Calu3 (cell line): ENCODE data around the gene DUSP22. TPM values are rescaled to one million over a fixed set of nuclear protein-coding genes. Genes with fewer than 3 reads are reported as not detected.

Source experiments
- BruUV-seq: library from RNA; stranded (reverse); fragments of 400-500 nt; replicated peaks from 2 replicates; lab custom pipeline; 2021; lab: Mats Ljungman, UMichigan
- CTCF ChIA-PET: fragments of 300-600 bp; sonication (Branson Sonifier 250); formaldehyde crosslinking; loops from one replicate; lab custom pipeline; 2022; ENCODE audit warnings: antibody characterized with exemption; lab: Charles Lee
- DNase-seq: peaks from one replicate; pipeline ENCODE4 v3.0.0; 2022
- H3K27ac Mint-ChIP-seq: one replicate; pipeline ENCODE4 v1.8.0; 2022; ENCODE audit warnings: mixed read lengths; ENCODE audit not compliant: unreplicated experiment
- H3K27me3 Mint-ChIP-seq: one replicate; pipeline ENCODE4 v1.8.0; 2022; ENCODE audit warnings: mixed read lengths; ENCODE audit not compliant: unreplicated experiment
- H3K36me3 Mint-ChIP-seq: one replicate; pipeline ENCODE4 v1.8.0; 2022; ENCODE audit warnings: mild to moderate bottlenecking, moderate library complexity, mixed read lengths; ENCODE audit not compliant: insufficient read depth, unreplicated experiment
- H3K4me1 Mint-ChIP-seq: one replicate; pipeline ENCODE4 v1.8.0; 2022; ENCODE audit warnings: mild to moderate bottlenecking, low read depth, mixed read lengths; ENCODE audit not compliant: unreplicated experiment
- H3K4me3 Mint-ChIP-seq: one replicate; pipeline ENCODE4 v1.8.0; 2022; ENCODE audit warnings: mild to moderate bottlenecking, low read depth, moderate library complexity, mixed read lengths; ENCODE audit not compliant: unreplicated experiment
- H3K9me3 Mint-ChIP-seq: one replicate; pipeline ENCODE4 v1.8.0; 2022; ENCODE audit warnings: low read depth, mixed read lengths; ENCODE audit not compliant: unreplicated experiment
- intact Hi-C: fragments of 100-400 bp; cut with micrococcal nuclease; formaldehyde crosslinking; loops from one replicate; pipeline ENCODE4 v1.10.0; 2022; ENCODE audit not compliant: unreplicated experiment
- total RNA-seq: library from RNA; stranded (reverse); gene quantifications from 2 replicates; pipeline ENCODE4 v1.2.3, GENCODE V29; 2022
- TF ChIP-seq, protein P1 (sequence below): fragments of 200-600 bp; IDR thresholded peaks from one replicate; pipeline ENCODE4 v1.8.0; 2022; ENCODE audit warnings: antibody characterized with exemption; ENCODE audit not compliant: unreplicated experiment

The DUSP22 gene
- total RNA-seq, 1 experiment from 2014 or later: 14.7 TPM

DNA sequence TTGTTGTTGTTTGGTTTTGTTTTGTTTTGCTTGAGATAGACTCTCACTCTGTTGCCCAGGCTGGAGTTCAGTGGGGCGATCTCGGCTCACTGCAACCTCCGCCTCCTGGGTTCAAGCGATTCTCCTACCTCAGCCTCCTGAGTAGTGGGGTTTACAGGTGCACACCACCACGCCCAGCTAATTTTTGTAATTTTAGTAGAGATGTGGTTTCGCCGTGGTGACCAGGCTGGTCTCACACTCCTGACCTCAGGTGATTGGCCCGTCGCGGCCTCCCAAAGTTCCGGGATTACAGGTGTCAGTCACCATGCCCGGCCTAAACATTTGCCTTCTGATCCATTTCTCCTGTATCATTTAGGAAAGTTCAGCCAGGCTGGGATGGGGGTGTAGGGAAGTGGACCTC is 17.7 kb downstream of the DUSP22 start:
- no peaks in the 10 kb centered on the region for H3K36me3 Mint-ChIP-seq
- peaks cover 4% of the 10 kb centered on the region for H3K9me3 Mint-ChIP-seq
- intact Hi-C loops: no loop called here
- no peak overlapping the region for H3K27ac Mint-ChIP-seq
- H3K4me3 Mint-ChIP-seq: no peak overlapping the region
- CTCF ChIA-PET: no interaction called here
- no TSS peak for BruUV-seq
- H3K4me1 Mint-ChIP-seq: no peaks in the 10 kb centered on the region
- no peaks in the 10 kb centered on the region for H3K27me3 Mint-ChIP-seq
- TF ChIP-seq, protein P1, sequence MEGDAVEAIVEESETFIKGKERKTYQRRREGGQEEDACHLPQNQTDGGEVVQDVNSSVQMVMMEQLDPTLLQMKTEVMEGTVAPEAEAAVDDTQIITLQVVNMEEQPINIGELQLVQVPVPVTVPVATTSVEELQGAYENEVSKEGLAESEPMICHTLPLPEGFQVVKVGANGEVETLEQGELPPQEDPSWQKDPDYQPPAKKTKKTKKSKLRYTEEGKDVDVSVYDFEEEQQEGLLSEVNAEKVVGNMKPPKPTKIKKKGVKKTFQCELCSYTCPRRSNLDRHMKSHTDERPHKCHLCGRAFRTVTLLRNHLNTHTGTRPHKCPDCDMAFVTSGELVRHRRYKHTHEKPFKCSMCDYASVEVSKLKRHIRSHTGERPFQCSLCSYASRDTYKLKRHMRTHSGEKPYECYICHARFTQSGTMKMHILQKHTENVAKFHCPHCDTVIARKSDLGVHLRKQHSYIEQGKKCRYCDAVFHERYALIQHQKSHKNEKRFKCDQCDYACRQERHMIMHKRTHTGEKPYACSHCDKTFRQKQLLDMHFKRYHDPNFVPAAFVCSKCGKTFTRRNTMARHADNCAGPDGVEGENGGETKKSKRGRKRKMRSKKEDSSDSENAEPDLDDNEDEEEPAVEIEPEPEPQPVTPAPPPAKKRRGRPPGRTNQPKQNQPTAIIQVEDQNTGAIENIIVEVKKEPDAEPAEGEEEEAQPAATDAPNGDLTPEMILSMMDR: no peak
- no peak for DNase-seq

DNA sequence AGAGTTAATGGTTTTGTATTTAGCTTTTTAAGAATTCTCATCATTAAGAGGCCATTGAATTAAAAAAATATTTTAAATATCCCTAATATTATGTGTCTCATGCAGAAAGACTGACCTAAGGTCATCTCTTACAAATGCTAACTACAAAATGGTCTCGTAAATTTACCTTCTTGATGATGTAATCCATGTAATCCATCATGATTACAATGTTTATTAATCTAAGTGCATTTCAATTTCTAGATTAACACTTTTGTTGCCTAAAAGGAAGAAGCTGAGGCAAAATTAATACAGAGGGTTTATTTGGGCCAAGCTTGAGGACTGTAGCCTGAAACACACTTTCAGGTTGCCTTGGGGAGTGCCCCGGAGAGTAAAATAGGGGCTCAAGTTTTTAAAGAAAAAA is 18.4 kb downstream of the DUSP22 start:
- TF ChIP-seq, protein P1: no peak
- BruUV-seq: no TSS peak
- DNase-seq: no peak
- intact Hi-C loops: no loop called here
- no peak overlapping the region for H3K27ac Mint-ChIP-seq
- no peaks in the 10 kb centered on the region for H3K27me3 Mint-ChIP-seq
- CTCF ChIA-PET: no interaction called here
- no peaks in the 10 kb centered on the region for H3K4me1 Mint-ChIP-seq
- H3K36me3 Mint-ChIP-seq: no peaks in the 10 kb centered on the region
- H3K9me3 Mint-ChIP-seq: peaks cover 6% of the 10 kb centered on the region
- H3K4me3 Mint-ChIP-seq: no peak overlapping the region

DNA sequence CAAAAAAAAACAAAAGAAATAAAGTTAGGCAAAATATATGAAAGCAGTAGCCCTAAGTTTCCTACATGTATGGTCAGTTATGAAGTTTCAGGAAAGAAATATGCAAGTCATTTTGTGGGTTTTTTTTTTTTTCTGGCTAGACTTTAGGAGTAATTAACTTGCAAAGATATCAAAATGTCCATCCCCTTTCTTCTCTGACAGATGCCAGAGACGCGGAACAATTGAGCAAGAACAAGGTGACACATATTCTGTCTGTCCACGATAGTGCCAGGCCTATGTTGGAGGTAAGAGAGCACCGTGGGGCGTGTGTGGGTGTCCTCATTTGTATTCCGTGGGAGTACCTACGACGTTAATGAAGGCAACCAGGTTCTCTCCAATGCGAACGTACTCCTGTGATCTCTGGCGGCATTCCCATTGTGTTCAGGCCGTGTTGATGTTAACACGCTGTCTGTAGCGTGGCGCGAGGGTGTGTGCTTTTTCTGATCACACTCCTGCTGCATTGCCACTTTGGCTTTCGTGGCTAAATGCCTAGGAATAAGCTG is 19.5 kb downstream of the DUSP22 start:
- Mint-ChIP-seq H3K27ac (no peak overlapping the region), H3K36me3 (no peaks in the 10 kb centered on the region), H3K4me3 (no peak overlapping the region), H3K9me3 (peaks cover 7% of the 10 kb centered on the region), H3K27me3 (no peaks in the 10 kb centered on the region), H3K4me1 (no peaks in the 10 kb centered on the region)
- no peak for DNase-seq
- TF ChIP-seq, protein P1: no peak
- intact Hi-C loops: no loop called here
- BruUV-seq: no TSS peak
- CTCF ChIA-PET: no interaction called here

DNA sequence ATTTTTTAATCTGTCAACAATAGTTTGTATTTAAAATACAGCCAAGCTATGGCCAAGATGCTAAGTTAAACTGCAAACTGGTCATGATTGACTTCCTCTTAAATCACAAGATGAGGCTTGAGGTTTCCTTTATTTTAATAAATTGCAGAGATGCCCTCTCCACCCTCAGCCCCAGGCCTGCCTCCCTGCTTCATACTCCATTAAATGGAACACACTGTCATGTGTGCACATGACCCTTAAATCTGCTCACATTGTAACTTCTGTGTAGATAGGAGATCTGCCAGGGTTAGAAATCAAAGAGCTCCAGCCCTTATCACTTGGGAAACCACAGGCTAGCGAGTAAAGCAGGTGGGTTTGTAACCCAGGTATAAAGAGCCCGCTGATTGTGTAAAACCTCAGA is 20.8 kb downstream of the DUSP22 start:
- intact Hi-C loops: no loop called here
- CTCF ChIA-PET: no interaction called here
- no TSS peak for BruUV-seq
- DNase-seq: no peak
- TF ChIP-seq, protein P1: no peak
- peaks cover 7% of the 10 kb centered on the region for H3K9me3 Mint-ChIP-seq
- H3K4me1 Mint-ChIP-seq: no peaks in the 10 kb centered on the region
- H3K36me3 Mint-ChIP-seq: no peaks in the 10 kb centered on the region
- no peaks in the 10 kb centered on the region for H3K27me3 Mint-ChIP-seq
- H3K27ac Mint-ChIP-seq: no peak overlapping the region
- H3K4me3 Mint-ChIP-seq: no peak overlapping the region
